Activated CD8-positive, alpha-beta T cell treated with anti-CD3 and anti-CD28 coated beads for 36 hours (primary cell): ENCODE measurements around the gene KIAA1549. TPM values are rescaled to one million over a fixed set of nuclear protein-coding genes. Genes with fewer than 3 reads are reported as not detected.

Experiments used
- ATAC-seq: fragments of 200-7000 bp; cut with Tn5 transposase; one replicate; pipeline ENCODE4 v1.10.0; 2021; ENCODE audit warnings: mild to moderate bottlenecking, moderate library complexity
- CTCF ChIA-PET: fragments of 350-600 bp; sonication (Branson Sonifier 250); formaldehyde crosslinking; loops from one replicate; lab custom pipeline; 2021; ENCODE audit warnings: antibody characterized with exemption; lab: Charles Lee
- POLR2A ChIA-PET: fragments of 350-600 bp; sonication (Branson Sonifier 250); formaldehyde crosslinking; loops from one replicate; lab custom pipeline; 2021; ENCODE audit warnings: antibody characterized with exemption; lab: Charles Lee
- DNase-seq: peaks from one replicate; pipeline ENCODE4 v3.0.0-alpha.2; 2020
- H3K27ac Mint-ChIP-seq: one replicate; pipeline ENCODE4 v1.8.0; 2021; ENCODE audit warnings: mild to moderate bottlenecking, mixed read lengths
- H3K27me3 Mint-ChIP-seq: one replicate; pipeline ENCODE4 v1.8.0; 2021; ENCODE audit warnings: mixed read lengths
- H3K36me3 Mint-ChIP-seq: one replicate; pipeline ENCODE4 v1.8.0; 2021; ENCODE audit warnings: low read depth, mixed read lengths
- H3K4me1 Mint-ChIP-seq: one replicate; pipeline ENCODE4 v1.8.0; 2021; ENCODE audit warnings: low read depth, mixed read lengths
- H3K4me3 Mint-ChIP-seq: one replicate; pipeline ENCODE4 v1.8.0; 2021; ENCODE audit warnings: mild to moderate bottlenecking, moderate library complexity, mixed read lengths
- H3K9me3 Mint-ChIP-seq: one replicate; pipeline ENCODE4 v1.8.0; 2021; ENCODE audit warnings: mixed read lengths
- CTCF ChIP-seq: fragments of 200-600 bp; IDR thresholded peaks from one replicate; pipeline ENCODE4 v1.8.0; 2022; ENCODE audit warnings: antibody characterized with exemption, mild to moderate bottlenecking
- intact Hi-C: fragments of 100-400 bp; cut with micrococcal nuclease; formaldehyde crosslinking; loops from one replicate; pipeline ENCODE4 v1.10.0; 2022
- total RNA-seq, 2 experiments: library from RNA; stranded (reverse); gene quantifications; one replicate each; pipeline ENCODE4 v1.2.3, GENCODE V29; 2021

KIAA1549 gene
- total RNA-seq, 2 experiments from 2014 or later: 1.3 to 1.5 TPM

DNA sequence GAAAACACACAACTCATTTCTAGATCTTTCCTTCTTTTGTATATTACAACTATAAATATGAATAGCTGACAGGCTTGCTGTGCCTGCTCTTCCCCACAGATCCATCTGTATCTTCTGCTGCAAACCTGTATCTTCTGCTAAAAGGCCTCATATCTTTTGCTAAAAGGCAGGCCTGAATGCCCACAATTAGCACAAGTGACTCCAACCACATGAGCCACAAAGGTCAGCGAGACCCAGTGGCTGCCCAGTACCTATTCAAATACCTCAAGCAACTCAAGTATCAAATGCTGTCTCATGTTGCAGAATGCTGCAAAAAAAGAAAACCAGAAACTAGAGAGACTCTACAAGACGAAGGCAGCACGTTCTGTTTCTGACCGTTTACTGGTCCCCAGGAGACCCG is 128.7 kb downstream of the KIAA1549 start:
- H3K9me3 Mint-ChIP-seq: peaks cover 12% of the 10 kb centered on the region
- intact Hi-C loops: no loop called here

GRCh38 chr7:138849701-138850100 is 131.5 kb downstream of the KIAA1549 start:
- DNase-seq (no peak), ATAC-seq (no peak)
- CTCF ChIA-PET: no interaction called here
- POLR2A ChIA-PET: no interaction called here
- intact Hi-C loops: no loop called here
- H3K9me3 Mint-ChIP-seq: peaks cover 5% of the 10 kb centered on the region
- H3K4me3 Mint-ChIP-seq: no peak overlapping the region
- H3K4me1 Mint-ChIP-seq: peaks cover 7% of the 10 kb centered on the region
- H3K36me3 Mint-ChIP-seq: peaks cover 2% of the 10 kb centered on the region
- H3K27me3 Mint-ChIP-seq: no peaks in the 10 kb centered on the region
- H3K27ac Mint-ChIP-seq: no peak overlapping the region
- TF ChIP-seq CTCF: no peak

More for the DNA sequence above, 128.7 kb downstream of the KIAA1549 start:
- Mint-ChIP-seq H3K36me3 (peaks cover 2% of the 10 kb centered on the region), H3K27ac (no peak overlapping the region), H3K4me3 (no peak overlapping the region), H3K27me3 (peaks cover 4% of the 10 kb centered on the region), H3K4me1 (peaks cover 7% of the 10 kb centered on the region)
- POLR2A ChIA-PET: interaction anchor here (1.5 kb wide), 1 partner anchor 170 kb away, joined by 3 read pairs; no protein-coding TSS in a partner anchor
- TF ChIP-seq CTCF: no peak
- DNase-seq (no peak), ATAC-seq (no peak)
- CTCF ChIA-PET: no interaction called here

GRCh38 chr7:138848056-138848980 is 132.9 kb downstream of the KIAA1549 start:
- peaks cover 2% of the 10 kb centered on the region for H3K36me3 Mint-ChIP-seq
- no peak for TF ChIP-seq CTCF
- DNase-seq (no peak), ATAC-seq (no peak)
- H3K27ac Mint-ChIP-seq: no peak overlapping the region
- H3K9me3 Mint-ChIP-seq: peaks cover 5% of the 10 kb centered on the region
- H3K27me3 Mint-ChIP-seq: no peaks in the 10 kb centered on the region
- H3K4me3 Mint-ChIP-seq: no peak overlapping the region
- ChIA-PET POLR2A (no interaction called here), CTCF (no interaction called here)
- intact Hi-C loops: no loop called here
- H3K4me1 Mint-ChIP-seq: peaks cover 4% of the 10 kb centered on the region

DNA sequence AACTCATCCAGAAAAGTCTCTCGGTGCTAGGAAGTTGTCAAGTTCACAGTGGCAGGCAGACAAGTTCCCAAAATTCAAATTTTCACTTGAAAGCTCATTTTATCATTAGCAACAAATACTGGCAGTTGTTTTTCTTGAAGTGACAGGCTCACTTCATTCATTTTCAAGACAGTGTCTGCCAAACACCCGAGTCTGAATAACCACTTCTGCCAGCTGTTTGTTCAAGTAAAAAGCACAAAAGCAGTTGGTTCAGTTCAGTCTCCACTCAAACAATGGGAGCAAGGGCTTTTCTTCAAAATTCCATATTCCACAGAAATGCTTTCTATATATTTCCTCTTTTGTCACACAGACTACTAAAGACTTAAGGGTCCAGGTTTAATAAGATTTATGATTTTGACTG is 135.5 kb downstream of the KIAA1549 start:
- Mint-ChIP-seq H3K36me3 (peaks cover 2% of the 10 kb centered on the region), H3K4me3 (no peak overlapping the region), H3K4me1 (no peaks in the 10 kb centered on the region), H3K9me3 (peaks cover 5% of the 10 kb centered on the region), H3K27ac (no peak overlapping the region), H3K27me3 (no peaks in the 10 kb centered on the region)
- ChIA-PET CTCF (interaction anchor here (0.7 kb wide), 1 partner anchor 12 kb away, joined by 3 read pairs; no protein-coding TSS in a partner anchor), POLR2A (no interaction called here)
- DNase-seq (no peak), ATAC-seq (no peak)
- intact Hi-C loops: no loop called here
- TF ChIP-seq CTCF: no peak
